A549 (cell line): ENCODE data around the gene CCDC85C. TPM values are rescaled to one million over a fixed set of nuclear protein-coding genes. Genes with fewer than 3 reads are reported as not detected.

Experiments
- ATAC-seq, 2 experiments: fragments of 200-7000 bp in 1 of 2; fragments of >200 bp in 1 of 2; cut with Nextera tagmentation in 1 of 2; cut with Tn5 transposase in 1 of 2; 3 replicates each; pipeline versions ENCODE4 v1.8.0 to v1.9.1; 2018 to 2020; ENCODE audit warnings: mild to moderate bottlenecking in 1 of 2, moderate library complexity in 1 of 2
- CTCF ChIA-PET: fragments of 300-600 bp; sonication (Branson Sonifier 250); formaldehyde crosslinking; extraction: SDS; loops from one replicate; lab custom pipeline; 2021; ENCODE audit warnings: antibody characterized with exemption, inconsistent platforms; lab: Yijun Ruan, JAX
- POLR2A ChIA-PET: fragments of 350-600 bp; formaldehyde crosslinking; extraction: SDS; loops from one replicate; lab custom pipeline; 2021; ENCODE audit warnings: antibody characterized with exemption, inconsistent platforms; lab: Yijun Ruan, JAX
- DNase-seq, 2 experiments: peaks; one replicate each; pipeline versions ENCODE4 v3.0.0 to v3.0.0-alpha.2; 2011 to 2016; ENCODE audit warnings: low read depth in 1 of 2, low spot score in 1 of 2
- FAIRE-seq: peaks from 2 replicates; lab custom pipeline; 2011; peaks lifted over from hg19 to GRCh38; lab: Jason Lieb, UNC
- H3K27ac ChIP-seq, 2 experiments: fragments of >200 bp; sonication (Bioruptor Twin); formaldehyde crosslinking; 3 replicates each; pipeline ENCODE4 v1.5.1; 2016 to 2017
- H3K4me1 ChIP-seq: fragments of >200 bp; sonication (Bioruptor Twin); formaldehyde crosslinking; 3 replicates; pipeline ENCODE4 v1.6.1; 2016
- H3K4me2 ChIP-seq: fragments of >200 bp; sonication (Bioruptor Twin); formaldehyde crosslinking; 3 replicates; pipeline ENCODE4 v1.6.1; 2016
- H3K4me3 ChIP-seq: fragments of >200 bp; sonication (Bioruptor Twin); formaldehyde crosslinking; 3 replicates; pipeline ENCODE4 v1.5.1; 2016
- H3K9me3 ChIP-seq: fragments of >200 bp; sonication (Bioruptor Twin); formaldehyde crosslinking; 3 replicates; pipeline ENCODE4 v1.6.1; 2016
- BHLHE40 ChIP-seq: IDR thresholded peaks from 2 replicates; pipeline ENCODE4 v1.6.1; 2012; ENCODE audit warnings: low read depth, low read length, inconsistent platforms
- CBX2 ChIP-seq: fragments of 200-600 bp; sonication (generic); IDR thresholded peaks from 2 replicates; pipeline ENCODE4 v1.6.1; 2016; ENCODE audit warnings: low read depth, mild to moderate bottlenecking, borderline replicate concordance
- CHD2 ChIP-seq: fragments of 150-350 bp; IDR thresholded peaks from 2 replicates; pipeline ENCODE4 v1.6.1; 2014; ENCODE audit warnings: low read length; ENCODE audit not compliant: partially characterized antibody
- CHD4 ChIP-seq: fragments of 200-600 bp; sonication (generic); IDR thresholded peaks from 2 replicates; pipeline ENCODE4 v1.6.1; 2016; ENCODE audit warnings: antibody characterized with exemption, mild to moderate bottlenecking, borderline replicate concordance
- EHF ChIP-seq: fragments of 250-450 bp; sonication (Bioruptor Pico); IDR thresholded peaks from 2 replicates; pipeline ENCODE4 v1.5.0; 2020; ENCODE audit warnings: mild to moderate bottlenecking
- EP300 ChIP-seq, 2 experiments: fragments of >200 bp; sonication (Bioruptor Twin); formaldehyde crosslinking; IDR thresholded peaks; 2 replicates in 1 of 2; 3 replicates in 1 of 2; pipeline ENCODE4 v1.6.1; 2016 to 2017
- ESRRA ChIP-seq: fragments of 150-350 bp; IDR thresholded peaks from 2 replicates; pipeline ENCODE4 v1.6.1; 2014; ENCODE audit warnings: mild to moderate bottlenecking, low read length, borderline replicate concordance
- GATA3 ChIP-seq: IDR thresholded peaks from 2 replicates; pipeline ENCODE4 v1.6.1; 2012; ENCODE audit warnings: borderline replicate concordance
- HDAC2 ChIP-seq: fragments of 200-600 bp; sonication (generic); IDR thresholded peaks from 2 replicates; pipeline ENCODE4 v1.6.1; 2016
- HEYL ChIP-seq: fragments of 250-450 bp; sonication (Bioruptor Pico); IDR thresholded peaks from 2 replicates; pipeline ENCODE4 v1.8.0; 2021; ENCODE audit warnings: mild to moderate bottlenecking, moderate library complexity
- KDM5A ChIP-seq: fragments of 200-600 bp; sonication (generic); IDR thresholded peaks from 2 replicates; pipeline ENCODE4 v1.6.1; 2016; ENCODE audit warnings: antibody characterized with exemption, mild to moderate bottlenecking
- MAFK ChIP-seq: fragments of 450-650 bp; IDR thresholded peaks from 2 replicates; pipeline ENCODE4 v1.6.1; 2014; ENCODE audit not compliant: partially characterized antibody
- MAX ChIP-seq: IDR thresholded peaks from 2 replicates; pipeline ENCODE4 v1.6.1; 2012
- MYC ChIP-seq: IDR thresholded peaks from 2 replicates; pipeline ENCODE4 v1.6.1; 2012; ENCODE audit warnings: mild to moderate bottlenecking, inconsistent platforms, low read length, improper control_type of control experiment, borderline replicate concordance
- RAD21 ChIP-seq, 2 experiments: fragments of >200 bp in 1 of 2; sonication (Bioruptor Twin) in 1 of 2; formaldehyde crosslinking in 1 of 2; IDR thresholded peaks in 1 of 2; conservative IDR thresholded peaks in 1 of 2; 2 replicates in 1 of 2; 3 replicates in 1 of 2; pipeline ENCODE4 v1.6.1; 2012 to 2018; ENCODE audit warnings: inconsistent platforms in 1 of 2
- RFX5 ChIP-seq: fragments of 450-650 bp; IDR thresholded peaks from 2 replicates; pipeline ENCODE4 v1.7.1; 2014; ENCODE audit warnings: antibody characterized with exemption, mild to moderate bottlenecking, moderate library complexity
- SMC3 ChIP-seq: fragments of >200 bp; sonication (Bioruptor Twin); formaldehyde crosslinking; IDR thresholded peaks from 3 replicates; pipeline ENCODE4 v1.6.1; 2018; ENCODE audit warnings: inconsistent platforms
- TFCP2L1 ChIP-seq: fragments of 250-450 bp; sonication (Bioruptor Pico); IDR thresholded peaks from 2 replicates; pipeline ENCODE4 v1.5.0; 2021; ENCODE audit warnings: mild to moderate bottlenecking
- ZSCAN20 ChIP-seq: fragments of 250-450 bp; sonication (Bioruptor Pico); IDR thresholded peaks from 2 replicates; pipeline ENCODE4 v1.8.0; 2022; ENCODE audit warnings: mild to moderate bottlenecking, moderate library complexity
- WGBS: methylation state at CpG from one replicate; pipeline ENCODE4 v1.1.6; 2017; ENCODE audit errors: missing lambda C conversion rate; 5-methylcytosine and 5-hydroxymethylcytosine counted together
- polyA plus RNA-seq, 4 experiments: library from polyadenylated mRNA; depleted of rRNA in 3 of 4; stranded (reverse); fragments of >200 nt; fragmentation: RNase III in 1 of 4; extraction: RNeasy Plus Mini Kit Qiagen cat#74134 plus additional on column Dnase treatment in 1 of 4; gene quantifications; 2 replicates in 3 of 4; 3 replicates in 1 of 4; pipeline ENCODE4 v1.2.3, GENCODE V29; 2011 to 2017
- TF ChIP-seq, protein P1 (sequence below): fragments of 250-450 bp; sonication (Bioruptor Pico); IDR thresholded peaks from 2 replicates; pipeline ENCODE4 v1.5.0; 2020; ENCODE audit warnings: low read depth, mild to moderate bottlenecking, moderate library complexity
- TF ChIP-seq, protein P2 (sequence below): IDR thresholded peaks from 2 replicates; pipeline ENCODE4 v1.6.1; 2012; ENCODE audit warnings: low read depth, borderline replicate concordance
- TF ChIP-seq, protein P3 (sequence below): fragments of 200-600 bp; sonication (generic); IDR thresholded peaks from 2 replicates; pipeline ENCODE4 v1.6.1; 2016; ENCODE audit warnings: antibody characterized with exemption, mild to moderate bottlenecking, moderate library complexity
- TF ChIP-seq, protein P4 (sequence below): fragments of 150-350 bp; IDR thresholded peaks from 2 replicates; pipeline ENCODE4 v1.6.1; 2014; ENCODE audit warnings: low read depth, mild to moderate bottlenecking, low read length
- TF ChIP-seq, protein P5 (sequence below): IDR thresholded peaks from 2 replicates; pipeline ENCODE4 v1.6.1; 2012

The CCDC85C gene
- polyA plus RNA-seq, 2 of the 4 experiments (the other 2 are of a cell fraction) = 11.4 to 31.4 TPM

GRCh38 chr14:99626041-99626648 is 22.1 kb upstream of the CCDC85C start:
- Histone ChIP-seq H3K4me2 (no peak overlapping the region), H3K9me3 (no peaks in the 10 kb centered on the region), H3K27ac (no peak overlapping the region), H3K4me1 (0 out of 3 replicates have a peak, but pooled peaks cover 3% of the 10 kb centered on the region), H3K4me3 (no peak overlapping the region)
- ChIA-PET POLR2A (no interaction called here), CTCF (interaction anchor here (0.9 to 9.1 kb wide), 3 partner anchors 19 to 108 kb away, joined by 4 to 105 read pairs (median 71); partner anchors contain the start of gene CCDC85C)
- DNase-seq (no peak), FAIRE-seq (no peak), ATAC-seq (no peak)
- WGBS = 70% methylated on average over 11 of the region's 11 CpGs
- no peak for TF ChIP-seq HDAC2
- TF ChIP-seq KDM5A = no peak
- TF ChIP-seq MAX = no peak
- no peak for TF ChIP-seq ESRRA
- TF ChIP-seq MAFK = no peak
- no peak for TF ChIP-seq HEYL (CRISPR knock-in tag)
- TF ChIP-seq, protein P1, sequence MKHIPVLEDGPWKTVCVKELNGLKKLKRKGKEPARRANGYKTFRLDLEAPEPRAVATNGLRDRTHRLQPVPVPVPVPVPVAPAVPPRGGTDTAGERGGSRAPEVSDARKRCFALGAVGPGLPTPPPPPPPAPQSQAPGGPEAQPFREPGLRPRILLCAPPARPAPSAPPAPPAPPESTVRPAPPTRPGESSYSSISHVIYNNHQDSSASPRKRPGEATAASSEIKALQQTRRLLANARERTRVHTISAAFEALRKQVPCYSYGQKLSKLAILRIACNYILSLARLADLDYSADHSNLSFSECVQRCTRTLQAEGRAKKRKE (CRISPR knock-in tag) = no peak
- TF ChIP-seq EP300 (IDR thresholded peaks at IDR 0.05) = no peak
- TF ChIP-seq CHD2 = no peak
- TF ChIP-seq TFCP2L1 (CRISPR knock-in tag) = no peak
- TF ChIP-seq CBX2 = no peak
- TF ChIP-seq, protein P2, sequence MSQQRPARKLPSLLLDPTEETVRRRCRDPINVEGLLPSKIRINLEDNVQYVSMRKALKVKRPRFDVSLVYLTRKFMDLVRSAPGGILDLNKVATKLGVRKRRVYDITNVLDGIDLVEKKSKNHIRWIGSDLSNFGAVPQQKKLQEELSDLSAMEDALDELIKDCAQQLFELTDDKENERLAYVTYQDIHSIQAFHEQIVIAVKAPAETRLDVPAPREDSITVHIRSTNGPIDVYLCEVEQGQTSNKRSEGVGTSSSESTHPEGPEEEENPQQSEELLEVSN = no peak
- no peak for TF ChIP-seq BHLHE40
- no peak for TF ChIP-seq GATA3
- TF ChIP-seq MYC = no peak
- TF ChIP-seq RFX5 = no peak
- TF ChIP-seq, protein P3, sequence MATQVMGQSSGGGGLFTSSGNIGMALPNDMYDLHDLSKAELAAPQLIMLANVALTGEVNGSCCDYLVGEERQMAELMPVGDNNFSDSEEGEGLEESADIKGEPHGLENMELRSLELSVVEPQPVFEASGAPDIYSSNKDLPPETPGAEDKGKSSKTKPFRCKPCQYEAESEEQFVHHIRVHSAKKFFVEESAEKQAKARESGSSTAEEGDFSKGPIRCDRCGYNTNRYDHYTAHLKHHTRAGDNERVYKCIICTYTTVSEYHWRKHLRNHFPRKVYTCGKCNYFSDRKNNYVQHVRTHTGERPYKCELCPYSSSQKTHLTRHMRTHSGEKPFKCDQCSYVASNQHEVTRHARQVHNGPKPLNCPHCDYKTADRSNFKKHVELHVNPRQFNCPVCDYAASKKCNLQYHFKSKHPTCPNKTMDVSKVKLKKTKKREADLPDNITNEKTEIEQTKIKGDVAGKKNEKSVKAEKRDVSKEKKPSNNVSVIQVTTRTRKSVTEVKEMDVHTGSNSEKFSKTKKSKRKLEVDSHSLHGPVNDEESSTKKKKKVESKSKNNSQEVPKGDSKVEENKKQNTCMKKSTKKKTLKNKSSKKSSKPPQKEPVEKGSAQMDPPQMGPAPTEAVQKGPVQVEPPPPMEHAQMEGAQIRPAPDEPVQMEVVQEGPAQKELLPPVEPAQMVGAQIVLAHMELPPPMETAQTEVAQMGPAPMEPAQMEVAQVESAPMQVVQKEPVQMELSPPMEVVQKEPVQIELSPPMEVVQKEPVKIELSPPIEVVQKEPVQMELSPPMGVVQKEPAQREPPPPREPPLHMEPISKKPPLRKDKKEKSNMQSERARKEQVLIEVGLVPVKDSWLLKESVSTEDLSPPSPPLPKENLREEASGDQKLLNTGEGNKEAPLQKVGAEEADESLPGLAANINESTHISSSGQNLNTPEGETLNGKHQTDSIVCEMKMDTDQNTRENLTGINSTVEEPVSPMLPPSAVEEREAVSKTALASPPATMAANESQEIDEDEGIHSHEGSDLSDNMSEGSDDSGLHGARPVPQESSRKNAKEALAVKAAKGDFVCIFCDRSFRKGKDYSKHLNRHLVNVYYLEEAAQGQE = no peak
- TF ChIP-seq, protein P4, sequence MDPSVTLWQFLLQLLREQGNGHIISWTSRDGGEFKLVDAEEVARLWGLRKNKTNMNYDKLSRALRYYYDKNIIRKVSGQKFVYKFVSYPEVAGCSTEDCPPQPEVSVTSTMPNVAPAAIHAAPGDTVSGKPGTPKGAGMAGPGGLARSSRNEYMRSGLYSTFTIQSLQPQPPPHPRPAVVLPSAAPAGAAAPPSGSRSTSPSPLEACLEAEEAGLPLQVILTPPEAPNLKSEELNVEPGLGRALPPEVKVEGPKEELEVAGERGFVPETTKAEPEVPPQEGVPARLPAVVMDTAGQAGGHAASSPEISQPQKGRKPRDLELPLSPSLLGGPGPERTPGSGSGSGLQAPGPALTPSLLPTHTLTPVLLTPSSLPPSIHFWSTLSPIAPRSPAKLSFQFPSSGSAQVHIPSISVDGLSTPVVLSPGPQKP = no peak

- ChIA-PET POLR2A (no interaction called here), CTCF (interaction anchor here (5.2 to 9.1 kb wide), 2 partner anchors 18 to 101 kb away, joined by 71 to 105 read pairs; partner anchors contain the start of gene CCDC85C)
- WGBS = 66% methylated on average over 3 of the region's 3 CpGs
- FAIRE-seq = no peak
- Histone ChIP-seq H3K9me3 (no peaks in the 10 kb centered on the region), H3K27ac (no peak overlapping the region), H3K4me1 (0 out of 3 replicates have a peak, but pooled peaks cover 3% of the 10 kb centered on the region), H3K4me2 (no peak overlapping the region), H3K4me3 (no peak overlapping the region)
- ATAC-seq = no peak
- DNase-seq = no peak
- TF ChIP-seq, protein P3 = no peak
- TF ChIP-seq SMC3 (no peak), MAX (no peak), ZSCAN20 (CRISPR knock-in tag) (no peak), EHF (CRISPR knock-in tag) (no peak), TFCP2L1 (CRISPR knock-in tag) (no peak), RAD21 (conservative IDR thresholded peaks at IDR 0.05 in 1 of 2, IDR thresholded peaks at IDR 0.05 in 1 of 2) (no peak), CHD4 (no peak), ESRRA (no peak)
- TF ChIP-seq, protein P5, sequence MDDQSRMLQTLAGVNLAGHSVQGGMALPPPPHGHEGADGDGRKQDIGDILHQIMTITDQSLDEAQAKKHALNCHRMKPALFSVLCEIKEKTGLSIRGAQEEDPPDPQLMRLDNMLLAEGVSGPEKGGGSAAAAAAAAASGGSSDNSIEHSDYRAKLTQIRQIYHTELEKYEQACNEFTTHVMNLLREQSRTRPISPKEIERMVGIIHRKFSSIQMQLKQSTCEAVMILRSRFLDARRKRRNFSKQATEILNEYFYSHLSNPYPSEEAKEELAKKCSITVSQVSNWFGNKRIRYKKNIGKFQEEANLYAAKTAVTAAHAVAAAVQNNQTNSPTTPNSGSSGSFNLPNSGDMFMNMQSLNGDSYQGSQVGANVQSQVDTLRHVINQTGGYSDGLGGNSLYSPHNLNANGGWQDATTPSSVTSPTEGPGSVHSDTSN = no peak
Measured at GRCh38 chr14:99625476-99625875, 21.5 kb upstream of the CCDC85C start.
